Inferior parietal cortex (tissue), 1 donor: ENCODE measurements around the gene NPLOC4.
"Not testable (repeated sequence)": the region's sequence is repeated elsewhere in the genome, so short reads cannot be mapped to it uniquely, and the experiment has no call there.

Experiments
- DNase-seq: peaks from one replicate; pipeline ENCODE4 v3.0.0-alpha.2; 2016; ENCODE audit errors: extremely low spot score

The NPLOC4 gene

GRCh38 chr17:81635431-81635830 lies 1.5 kb downstream of the NPLOC4 start:
- no peak for DNase-seq

DNA sequence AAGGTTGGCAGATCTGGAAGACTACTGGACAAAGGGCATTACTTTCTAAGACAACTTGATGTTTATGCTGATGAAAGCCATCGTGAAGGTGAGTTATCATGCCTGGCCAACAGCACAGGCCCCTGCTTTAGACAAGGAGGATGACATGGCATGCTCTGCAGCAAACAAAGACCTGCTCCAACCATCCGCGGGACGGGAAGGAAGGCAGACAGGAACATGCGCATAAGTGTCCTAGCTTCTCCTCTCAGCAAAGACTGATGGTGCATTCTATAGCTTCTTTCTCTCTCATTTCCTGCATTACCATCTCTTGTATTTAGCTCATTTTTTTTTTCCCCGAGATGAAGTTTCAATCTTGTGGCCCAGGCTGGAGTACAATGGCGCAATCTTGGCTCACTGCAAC lies 5.4 kb downstream of the NPLOC4 start:
- no peak for DNase-seq

- DNase-seq: no peak
These were observed 6.6 kb downstream of the NPLOC4 start for GRCh38 chr17:81630274-81630673.

GRCh38 chr17:81621494-81622130 lies 15.3 kb downstream of the NPLOC4 start:
- no peak for DNase-seq

DNA sequence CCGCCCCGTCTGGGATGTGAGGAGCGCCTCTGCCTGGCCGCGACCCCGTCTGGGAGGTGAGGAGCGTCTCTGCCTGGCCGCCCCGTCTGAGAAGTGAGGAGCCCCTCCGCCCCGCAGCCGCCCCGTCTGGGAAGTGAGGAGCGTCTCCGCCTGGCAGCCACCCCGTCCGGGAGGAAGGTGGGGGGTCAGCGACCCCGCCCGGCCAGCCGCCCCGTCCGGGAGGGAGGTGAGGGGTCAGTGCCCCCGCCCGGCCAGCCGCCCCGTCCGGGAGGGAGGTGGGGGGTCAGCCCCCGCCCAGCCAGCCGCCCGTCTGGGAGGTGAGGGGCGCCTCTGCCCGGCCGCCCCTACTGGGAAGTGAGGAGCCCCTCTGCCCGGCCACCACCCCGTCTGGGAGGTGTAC lies 18.6 kb downstream of the NPLOC4 start:
- not testable (repeated sequence) for DNase-seq

- DNase-seq: no peak
These were observed 20.0 kb downstream of the NPLOC4 start for GRCh38 chr17:81616877-81617276.

DNA sequence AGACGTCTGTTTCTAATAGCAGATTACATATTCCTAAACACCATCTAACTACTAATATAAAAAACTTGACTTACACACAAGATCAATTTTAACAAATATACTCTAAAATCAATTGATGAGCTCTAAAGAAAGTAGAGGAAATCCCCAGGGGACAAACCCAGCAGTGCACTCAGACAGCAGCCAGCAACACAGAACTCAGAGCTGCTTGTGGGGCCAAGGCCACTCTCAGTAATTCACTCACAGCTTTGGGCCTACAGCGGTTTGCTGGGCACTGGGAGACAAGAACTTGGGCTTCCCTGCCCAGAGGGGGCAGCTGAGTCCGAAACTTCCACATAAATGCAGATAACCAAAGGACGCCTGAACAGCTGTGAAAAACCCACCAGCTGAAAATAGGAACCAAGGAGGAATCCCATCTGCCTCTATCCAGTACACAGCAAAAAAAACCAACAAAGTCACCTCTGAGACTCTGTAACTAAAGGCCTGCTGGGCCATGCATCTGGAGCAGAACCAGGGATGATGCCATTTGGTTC lies 21.4 kb downstream of the NPLOC4 start:
- no peak for DNase-seq

DNA sequence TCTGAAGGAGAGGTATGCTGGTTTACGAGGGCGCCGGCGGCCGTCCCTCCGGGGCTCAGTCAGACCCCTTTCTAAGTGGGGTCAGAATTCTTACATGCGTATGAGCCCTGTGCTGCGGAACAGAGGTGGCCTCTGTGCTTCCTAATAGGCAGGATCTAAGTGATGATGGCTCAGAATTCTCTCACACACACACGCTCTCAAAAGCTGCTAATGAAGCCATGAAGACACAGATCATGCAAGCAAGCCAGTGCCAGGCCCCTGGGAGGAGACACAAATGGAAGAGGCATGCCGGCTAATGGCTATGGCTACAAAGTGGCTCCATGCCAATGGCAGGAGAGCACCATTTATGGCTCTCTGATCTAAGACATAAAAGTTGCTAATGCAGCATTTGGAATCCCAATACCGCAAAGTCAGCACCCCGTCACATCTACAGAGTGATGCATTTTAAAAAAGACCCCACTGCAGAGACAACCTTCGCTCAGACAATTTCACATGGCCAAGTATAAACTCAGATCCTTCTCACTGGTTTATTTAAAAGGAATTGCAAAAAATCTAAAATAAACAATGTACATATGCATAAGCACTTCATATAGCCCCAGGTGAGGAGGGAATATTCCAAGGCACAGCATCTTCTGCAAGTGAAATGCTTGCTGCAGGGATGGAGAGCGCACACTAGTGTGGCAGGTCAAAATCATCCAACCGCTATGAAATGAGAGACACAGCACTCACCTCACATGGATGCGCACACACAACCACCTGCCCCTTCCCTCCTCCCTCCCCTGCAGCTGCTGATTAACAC lies 24.5 kb downstream of the NPLOC4 start:
- DNase-seq: no peak

GRCh38 chr17:81609541-81610311 lies 27.2 kb downstream of the NPLOC4 start:
- no peak for DNase-seq

DNA sequence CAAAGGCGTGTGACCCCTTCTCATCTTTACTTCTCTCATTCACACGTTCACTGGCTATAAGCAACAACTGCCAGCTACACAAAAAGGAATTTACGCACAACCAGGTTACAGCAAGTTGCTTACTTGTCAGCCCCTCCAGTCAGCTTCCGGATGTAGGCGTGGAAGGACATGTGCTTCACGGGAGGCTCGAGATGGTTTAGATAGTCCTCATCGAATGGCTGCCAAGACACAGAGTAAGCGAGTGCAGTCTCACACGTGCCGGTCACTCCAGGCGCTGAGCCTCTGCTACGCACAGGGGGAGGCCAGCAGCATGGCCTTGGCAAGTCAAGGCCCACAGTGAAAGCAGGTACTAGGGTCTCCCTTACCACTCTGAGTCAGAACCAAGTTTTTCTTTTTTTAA lies 28.3 kb downstream of the NPLOC4 start:
- no peak for DNase-seq

DNA sequence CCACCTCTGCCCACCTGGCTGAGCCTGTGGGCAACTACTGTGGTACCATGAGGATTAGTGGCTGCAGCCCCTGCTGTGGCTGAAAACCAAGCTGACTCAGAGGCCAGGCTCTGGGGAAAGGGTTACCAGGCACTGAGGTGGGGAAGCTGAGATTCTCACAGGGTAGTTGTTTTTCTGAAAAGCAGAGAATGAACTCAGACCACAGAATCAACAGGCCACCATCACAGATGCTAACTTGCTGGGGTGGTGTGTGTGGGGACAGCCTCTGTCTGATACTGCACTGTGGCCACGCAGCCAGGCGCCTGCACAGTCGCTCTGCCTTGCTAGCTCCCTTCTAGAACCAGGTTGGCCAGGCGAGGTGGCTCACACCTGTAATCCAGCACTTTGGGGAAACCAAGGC lies 28.8 kb downstream of the NPLOC4 start:
- no peak for DNase-seq

GRCh38 chr17:81607431-81607830 lies 29.5 kb downstream of the NPLOC4 start:
- no peak for DNase-seq

DNA sequence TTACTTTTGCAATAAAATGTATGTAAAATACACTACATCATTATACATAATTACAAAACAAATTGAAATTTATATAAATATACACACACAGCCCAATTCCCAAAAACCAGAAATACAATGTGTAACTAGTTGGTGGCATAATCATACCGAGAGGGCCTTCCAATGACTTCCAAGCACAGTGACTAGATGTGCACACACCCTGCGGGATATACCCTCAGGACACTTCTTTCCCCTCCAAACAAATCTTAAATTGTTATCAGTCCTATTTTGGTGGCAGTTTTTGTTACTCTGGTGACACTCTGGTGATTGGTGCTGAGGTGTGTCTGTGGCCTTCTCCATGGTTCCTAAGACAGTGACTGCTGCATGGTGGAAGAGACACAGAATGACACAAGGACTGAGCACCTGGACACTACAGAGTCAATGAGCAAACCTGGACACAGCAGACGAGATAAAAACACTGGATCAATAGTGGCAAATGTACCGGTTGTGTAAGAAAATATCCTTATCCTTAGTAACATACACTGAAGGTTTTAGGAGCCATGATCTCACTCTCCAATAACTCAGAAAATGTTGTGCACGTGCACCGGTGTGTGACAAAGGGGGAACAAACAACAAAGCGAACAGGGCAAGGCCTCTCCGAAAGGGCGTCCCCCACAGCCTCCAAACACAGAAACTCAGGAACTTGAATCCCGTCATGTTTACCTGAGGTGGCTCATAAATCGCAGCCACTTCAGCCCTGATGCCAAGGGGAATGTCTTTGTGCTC lies 32.9 kb downstream of the NPLOC4 start:
- DNase-seq: no peak

DNA sequence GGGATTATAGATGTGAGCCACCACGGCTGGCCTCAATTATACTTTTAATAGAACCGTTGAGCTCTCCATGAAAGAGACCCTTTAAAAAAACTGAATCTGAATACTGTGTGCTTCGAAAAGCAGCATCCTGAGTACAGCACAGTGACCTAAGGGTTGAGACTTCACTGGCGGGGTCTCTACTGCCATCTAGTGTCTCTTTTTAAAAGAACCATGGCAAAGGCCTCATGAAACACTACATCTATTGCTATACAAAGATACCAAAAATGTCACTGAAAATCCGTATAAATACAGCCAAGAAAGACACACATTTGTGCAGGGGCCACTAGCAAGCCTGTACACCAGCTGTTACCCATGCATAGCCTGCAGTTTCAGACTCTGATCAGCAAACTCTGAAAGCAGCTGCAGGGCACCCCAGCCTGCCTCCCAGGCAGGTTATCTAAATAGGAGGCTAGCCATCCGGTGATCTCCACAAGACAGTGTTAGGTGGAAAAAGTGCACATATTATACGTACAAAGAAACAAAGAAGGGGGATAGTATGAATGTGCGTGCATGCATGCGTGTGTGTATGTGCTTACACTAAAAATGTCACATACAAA lies 35.3 kb downstream of the NPLOC4 start:
- peak; percentile 78 for DNase-seq

GRCh38 chr17:81599719-81600486 lies 37.0 kb downstream of the NPLOC4 start:
- no peak for DNase-seq

DNA sequence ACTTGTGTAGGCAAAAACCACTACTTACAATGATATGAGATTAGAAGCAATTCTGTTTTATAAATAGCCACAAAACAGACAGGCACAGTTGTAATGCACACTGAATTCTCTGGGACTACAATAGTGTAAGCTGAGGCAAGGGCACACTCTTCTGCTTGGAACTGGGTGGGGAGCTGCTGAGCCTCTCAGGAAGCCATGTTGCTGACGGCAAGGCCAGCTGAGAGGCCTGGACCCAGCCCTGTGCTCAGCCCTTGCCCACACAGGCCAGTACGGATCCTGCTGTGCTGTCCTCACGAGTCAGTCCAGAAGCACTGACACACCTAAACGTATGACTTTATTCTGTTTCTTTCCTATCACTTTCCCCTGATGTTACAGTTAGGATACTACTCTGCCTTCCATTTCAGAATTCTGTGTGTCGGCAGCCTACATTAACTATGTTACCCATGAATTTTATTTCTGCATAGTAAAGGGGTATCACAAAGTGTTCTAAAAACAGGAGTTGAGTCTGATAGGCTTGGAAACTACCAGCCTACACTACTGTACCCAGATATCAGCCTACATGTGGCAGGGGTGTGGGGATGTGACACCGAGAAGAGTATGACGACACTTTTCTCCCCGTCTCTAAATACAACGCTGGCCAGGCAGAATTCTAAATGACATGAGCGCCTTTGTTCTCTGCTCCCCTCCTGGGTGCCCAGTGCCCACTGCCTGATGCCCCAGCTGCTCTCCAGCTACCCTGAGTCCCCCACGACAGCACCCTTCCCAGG lies 43.6 kb downstream of the NPLOC4 start:
- DNase-seq: no peak

DNA sequence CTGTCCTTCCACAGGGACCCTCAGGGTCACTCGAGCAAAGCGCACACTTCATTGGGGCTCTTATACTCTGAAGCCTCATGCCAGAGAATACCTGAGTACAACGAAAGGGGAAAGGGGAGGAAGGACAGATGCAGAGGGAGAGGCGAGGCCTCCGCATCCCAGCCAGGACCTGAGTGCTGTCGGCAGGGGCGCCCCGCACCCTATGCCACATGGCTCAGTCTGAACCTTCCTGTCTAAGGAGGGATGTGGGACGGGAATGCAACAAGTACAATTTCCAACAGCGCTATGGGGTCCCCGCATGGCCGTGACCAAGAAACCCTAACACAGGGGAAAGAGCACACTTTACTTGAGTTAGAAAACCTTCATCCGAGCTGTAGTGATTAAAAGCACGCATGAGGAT lies 44.9 kb downstream of the NPLOC4 start:
- DNase-seq: no peak

- no peak for DNase-seq
These were observed 46.8 kb downstream of the NPLOC4 start for GRCh38 chr17:81590121-81590520.

- no peak for DNase-seq
These were observed 47.3 kb downstream of the NPLOC4 start for GRCh38 chr17:81589612-81590011.

GRCh38 chr17:81586096-81586495 lies 50.8 kb downstream of the NPLOC4 start:
- no peak for DNase-seq
